ENCODE data around the gene CEP350.
"Not testable (repeated sequence)": the region's sequence is repeated elsewhere in the genome, so short reads cannot be mapped to it uniquely, and the experiment has no call there.

The CEP350 gene

GRCh38 chr1:180130651-180131050 is 176.0 kb downstream of the CEP350 start:
- DNase-seq (ENCODE audit: low read depth) = no peak

- DNase-seq (ENCODE audit: low read depth) = no peak
These were observed 176.9 kb downstream of the CEP350 start for GRCh38 chr1:180131510-180131909.

GRCh38 chr1:180133193-180133592 is 178.6 kb downstream of the CEP350 start:
- DNase-seq (ENCODE audit: low read depth) = no peak

GRCh38 chr1:180133688-180134087 is 179.1 kb downstream of the CEP350 start:
- not testable (repeated sequence) for DNase-seq (ENCODE audit: low read depth)

GRCh38 chr1:180135535-180135934 is 180.9 kb downstream of the CEP350 start:
- DNase-seq (ENCODE audit: low read depth) = no peak

- no peak for DNase-seq (ENCODE audit: low read depth)
These were observed 181.8 kb downstream of the CEP350 start for GRCh38 chr1:180136331-180136967.

- DNase-seq (ENCODE audit: low read depth) = no peak
These were observed 182.4 kb downstream of the CEP350 start for GRCh38 chr1:180136968-180137356.

- no peak for DNase-seq (ENCODE audit: low read depth)
These were observed 183.2 kb downstream of the CEP350 start for GRCh38 chr1:180137776-180138175.

- DNase-seq (ENCODE audit: low read depth) = no peak
These were observed 186.8 kb downstream of the CEP350 start for GRCh38 chr1:180141381-180141934.

- no peak for DNase-seq (ENCODE audit: low read depth)
These were observed 188.7 kb downstream of the CEP350 start for GRCh38 chr1:180143359-180143758.

GRCh38 chr1:180144659-180145357 is 190.2 kb downstream of the CEP350 start:
- DNase-seq (ENCODE audit: low read depth) = no peak

- DNase-seq (ENCODE audit: low read depth) = no peak
These were observed 190.8 kb downstream of the CEP350 start for GRCh38 chr1:180145446-180145845.

GRCh38 chr1:180150982-180151381 is 196.4 kb downstream of the CEP350 start:
- DNase-seq (ENCODE audit: low read depth) = no peak

- no peak for DNase-seq (ENCODE audit: low read depth)
These were observed 196.9 kb downstream of the CEP350 start for GRCh38 chr1:180151508-180151907.

GRCh38 chr1:180152588-180152987 is 198.0 kb downstream of the CEP350 start:
- no peak for DNase-seq (ENCODE audit: low read depth)

- no peak for DNase-seq (ENCODE audit: low read depth)
These were observed 198.4 kb downstream of the CEP350 start for GRCh38 chr1:180153032-180153431.

GRCh38 chr1:180154003-180154324 is 199.4 kb downstream of the CEP350 start:
- no peak for DNase-seq (ENCODE audit: low read depth)

GRCh38 chr1:180154325-180155181 is 199.9 kb downstream of the CEP350 start, which contains the start of gene QSOX1:
QSOX1 (plus strand) TSS chr1:180154869; CDS start chr1:180154908, 39 bp downstream.
- DNase-seq (ENCODE audit: low read depth) = peak; percentile 73

- DNase-seq (ENCODE audit: low read depth) = no peak
These were observed 200.6 kb downstream of the CEP350 start for GRCh38 chr1:180155182-180155682.

- DNase-seq (ENCODE audit: low read depth) = no peak
These were observed 201.6 kb downstream of the CEP350 start for GRCh38 chr1:180156201-180156600.

- no peak for DNase-seq (ENCODE audit: low read depth)
These were observed 202.1 kb downstream of the CEP350 start for GRCh38 chr1:180156631-180157091.

GRCh38 chr1:180157108-180157507 is 202.5 kb downstream of the CEP350 start:
- DNase-seq (ENCODE audit: low read depth) = no peak

Data from stimulated activated CD8-positive, alpha-beta memory T cell treated with anti-CD3 and anti-CD28 coated beads, Interleukin-12 subunit alpha, Interleukin-12 subunit beta, amount 100 ng/mL, for 1 hour (primary cell).